Medulla oblongata (tissue), 1 donor: ENCODE measurements around the gene LRRC7.
A peak's percentile ranks its signal among the peaks of the same experiment; 100 is the strongest.

ENCODE experiments used
- DNase-seq: peaks from one replicate; pipeline ENCODE4 v3.0.0-alpha.2; 2015; ENCODE audit errors: extremely low spot score

The LRRC7 gene

GRCh38 chr1:69766431-69767180 lies 198.9 kb downstream of the LRRC7 start:
- DNase-seq, result no peak

GRCh38 chr1:69776555-69776954 lies 208.8 kb downstream of the LRRC7 start:
- DNase-seq, result no peak

GRCh38 chr1:69777423-69777822 lies 209.7 kb downstream of the LRRC7 start:
- DNase-seq, result no peak

GRCh38 chr1:69777971-69778370 lies 210.2 kb downstream of the LRRC7 start:
- DNase-seq, result no peak

GRCh38 chr1:69787151-69787550 lies 219.4 kb downstream of the LRRC7 start:
- no peak for DNase-seq

- DNase-seq, result no peak
Measured at GRCh38 chr1:69791311-69791710, 223.6 kb downstream of the LRRC7 start.

GRCh38 chr1:69794831-69795230 lies 227.1 kb downstream of the LRRC7 start:
- no peak for DNase-seq

- DNase-seq, result no peak
Measured at GRCh38 chr1:69814926-69815325, 247.2 kb downstream of the LRRC7 start.

GRCh38 chr1:69824932-69825331 lies 257.2 kb downstream of the LRRC7 start:
- no peak for DNase-seq

GRCh38 chr1:69827732-69828131 lies 260.0 kb downstream of the LRRC7 start:
- no peak for DNase-seq

- DNase-seq, result no peak
Measured at GRCh38 chr1:69833536-69833935, 265.8 kb downstream of the LRRC7 start.

- no peak for DNase-seq
Measured at GRCh38 chr1:69834336-69834735, 266.6 kb downstream of the LRRC7 start.

- DNase-seq, result no peak
Measured at GRCh38 chr1:69835955-69836354, 268.2 kb downstream of the LRRC7 start.

GRCh38 chr1:69836971-69837636 lies 269.4 kb downstream of the LRRC7 start:
- DNase-seq, result no peak

GRCh38 chr1:69842326-69842725 lies 274.6 kb downstream of the LRRC7 start:
- no peak for DNase-seq

GRCh38 chr1:69845655-69846054 lies 277.9 kb downstream of the LRRC7 start:
- DNase-seq, result no peak

GRCh38 chr1:69846267-69846666 lies 278.5 kb downstream of the LRRC7 start:
- peak; percentile 29 for DNase-seq

GRCh38 chr1:69847670-69848069 lies 279.9 kb downstream of the LRRC7 start:
- DNase-seq, result no peak

GRCh38 chr1:69852151-69852550 lies 284.4 kb downstream of the LRRC7 start:
- no peak for DNase-seq

GRCh38 chr1:69852706-69853105 lies 285.0 kb downstream of the LRRC7 start:
- DNase-seq, result no peak

- DNase-seq, result no peak
Measured at GRCh38 chr1:69858534-69858933, 290.8 kb downstream of the LRRC7 start.

GRCh38 chr1:69861641-69862040 lies 293.9 kb downstream of the LRRC7 start:
- no peak for DNase-seq

- no peak for DNase-seq
Measured at GRCh38 chr1:69862906-69863305, 295.2 kb downstream of the LRRC7 start.
